Endothelial cell of umbilical vein (primary cell): ENCODE results near the gene PAX8. TPM values are rescaled to one million over a fixed set of nuclear protein-coding genes. Genes with fewer than 3 reads are reported as not detected.

Experiments
- BruUV-seq: library from RNA; stranded (reverse); fragments of 400-500 nt; replicated peaks from 2 replicates; lab custom pipeline; 2021; lab: Mats Ljungman, UMichigan
- CTCF ChIA-PET: fragments of 300-600, 350-600 bp; sonication (Branson Sonifier 250); formaldehyde crosslinking; loops from one replicate; lab custom pipeline; 2021; ENCODE audit warnings: antibody characterized with exemption, inconsistent platforms; lab: Charles Lee
- POLR2A ChIA-PET: fragments of 300-600, 350-600 bp; sonication (Branson Sonifier 250); formaldehyde crosslinking; loops from one replicate; lab custom pipeline; 2021; ENCODE audit warnings: antibody characterized with exemption, inconsistent platforms; lab: Charles Lee
- DNase-seq: peaks from one replicate; pipeline ENCODE4 v3.0.0-alpha.2; 2011; ENCODE audit warnings: low read depth, low spot score
- FAIRE-seq: peaks from 2 replicates; lab custom pipeline; 2011; peaks lifted over from hg19 to GRCh38; lab: Jason Lieb, UNC
- H2AFZ ChIP-seq: 2 replicates; pipeline ENCODE4 v1.6.0; 2012; ENCODE audit warnings: low read depth, low read length, control low read depth, inconsistent platforms
- H3K27ac ChIP-seq: 2 replicates; pipeline ENCODE4 v1.5.1; 2011; ENCODE audit warnings: low read depth, mild to moderate bottlenecking, control low read depth, low read length, moderate library complexity; ENCODE audit not compliant: insufficient read depth
- H3K27me3 ChIP-seq, 2 experiments: 2 replicates each; pipeline versions ENCODE4 v1.6.0 to v1.6.1; 2011; ENCODE audit warnings: low read length in 2 of 2, mixed read lengths in 1 of 2; ENCODE audit not compliant: control insufficient read depth in 2 of 2, insufficient read depth in 2 of 2
- H3K36me3 ChIP-seq, 2 experiments: 2 replicates in 1 of 2; 3 replicates in 1 of 2; pipeline ENCODE4 v1.5.1; 2011; ENCODE audit warnings: low read length in 2 of 2, mild to moderate bottlenecking in 1 of 2, moderate library complexity in 1 of 2; ENCODE audit not compliant: control insufficient read depth in 2 of 2, insufficient read depth in 2 of 2; ENCODE audit errors: extremely low read depth in 1 of 2
- H3K4me1 ChIP-seq: 3 replicates; pipeline ENCODE4 v1.5.1; 2011; ENCODE audit warnings: mild to moderate bottlenecking, low read length; ENCODE audit not compliant: control insufficient read depth, insufficient read depth; ENCODE audit errors: extremely low read depth
- H3K4me2 ChIP-seq: 2 replicates; pipeline ENCODE4 v1.6.1; 2011; ENCODE audit warnings: low read length, control low read depth, mixed read lengths; ENCODE audit not compliant: insufficient read depth
- H3K4me3 ChIP-seq, 3 experiments: fragments of 200-600 bp in 1 of 3; sonication (generic), shearing (Covaris generic) in 1 of 3; replicated peaks in 1 of 3; 2 replicates each; pipeline ENCODE4 v1.5.1; 2011 to 2016; ENCODE audit warnings: control low read depth in 3 of 3, low read length in 3 of 3, mild to moderate bottlenecking in 2 of 3, inconsistent platforms in 1 of 3, low read depth in 1 of 3, moderate library complexity in 1 of 3; ENCODE audit not compliant: insufficient read depth in 1 of 3
- H3K79me2 ChIP-seq: 2 replicates; pipeline ENCODE4 v1.6.0; 2012; ENCODE audit warnings: low read length, inconsistent platforms; ENCODE audit not compliant: control insufficient read depth, insufficient read depth
- H3K9ac ChIP-seq: replicated peaks from 2 replicates; pipeline ENCODE3; 2011; ENCODE audit warnings: low read length, control low read depth; ENCODE audit not compliant: insufficient read depth; ENCODE audit errors: extremely low read depth
- H3K9me1 ChIP-seq: replicated peaks from 3 replicates; pipeline ENCODE4 v1.6.0; 2011; ENCODE audit warnings: mild to moderate bottlenecking, low read length; ENCODE audit not compliant: control insufficient read depth, insufficient read depth; ENCODE audit errors: extremely low read depth
- H3K9me3 ChIP-seq: replicated peaks from 2 replicates; pipeline ENCODE4 v1.5.1; 2012; ENCODE audit warnings: low read length, inconsistent platforms; ENCODE audit not compliant: control insufficient read depth, insufficient read depth
- H4K20me1 ChIP-seq: replicated peaks from 2 replicates; pipeline ENCODE3; 2011; ENCODE audit warnings: mild to moderate bottlenecking, low read length; ENCODE audit not compliant: control insufficient read depth, insufficient read depth; ENCODE audit errors: extremely low read depth
- GATA2 ChIP-seq: IDR thresholded peaks from 2 replicates; pipeline ENCODE4 v1.7.0; 2011; ENCODE audit warnings: low read depth, mild to moderate bottlenecking, moderate library complexity, mixed read lengths, low read length; ENCODE audit not compliant: insufficient read length, insufficient read depth
- JUN ChIP-seq: IDR thresholded peaks from 2 replicates; pipeline ENCODE4 v1.6.1; 2011; ENCODE audit warnings: borderline replicate concordance, low read depth; ENCODE audit not compliant: insufficient read length, insufficient read depth
- MYC ChIP-seq: IDR thresholded peaks from one replicate; pipeline ENCODE4 v1.6.1; 2011; ENCODE audit warnings: mild to moderate bottlenecking, low read depth, low read length
- POLR2A ChIP-seq: IDR thresholded peaks from 2 replicates; pipeline ENCODE4 v1.6.1; 2012; ENCODE audit warnings: low read depth, mild to moderate bottlenecking, control low read depth, low read length
- POLR2AphosphoS5 ChIP-seq: IDR thresholded peaks from 2 replicates; pipeline ENCODE4 v1.6.1; 2012; ENCODE audit warnings: low read depth, mild to moderate bottlenecking, control low read depth, low read length, moderate library complexity; ENCODE audit not compliant: insufficient read depth
- dilution Hi-C: fragments of 300-500 bp; cut with MboI; formaldehyde crosslinking; loops from one replicate; pipeline ENCODE4 v1.15.0; 2019; ENCODE audit warnings: low sequenced_read_pairs; ENCODE audit not compliant: extremely low pct_ligation_motif_present
- intact Hi-C: fragments of 100-400 bp; cut with micrococcal nuclease; formaldehyde crosslinking; loops from one replicate; pipeline ENCODE4 v1.10.0; 2022
- polyA plus RNA-seq, 4 experiments: library from polyadenylated mRNA; depleted of rRNA in 3 of 4; stranded (reverse) in 3 of 4; unstranded in 1 of 4; fragments of >200 nt; gene quantifications; 2 replicates each; pipeline versions ENCODE4 v1.2.1 to v1.2.3, GENCODE V29; 2011 to 2012; ENCODE audit warnings: missing spikeins in 1 of 4
- total RNA-seq: library from RNA; stranded (reverse); gene quantifications from 2 replicates; pipeline ENCODE4 v1.2.3, GENCODE V29; 2021
- TF ChIP-seq, protein P1 (sequence below): IDR thresholded peaks from 2 replicates; pipeline ENCODE4 v1.6.1; 2011; ENCODE audit not compliant: insufficient read depth, insufficient read length

Gene PAX8
- total and polyA plus RNA-seq, 2 donors (not counting 3 experiments of a cell fraction or from before 2014, with no cell fraction given) = 0.22 to 0.62 TPM

DNA sequence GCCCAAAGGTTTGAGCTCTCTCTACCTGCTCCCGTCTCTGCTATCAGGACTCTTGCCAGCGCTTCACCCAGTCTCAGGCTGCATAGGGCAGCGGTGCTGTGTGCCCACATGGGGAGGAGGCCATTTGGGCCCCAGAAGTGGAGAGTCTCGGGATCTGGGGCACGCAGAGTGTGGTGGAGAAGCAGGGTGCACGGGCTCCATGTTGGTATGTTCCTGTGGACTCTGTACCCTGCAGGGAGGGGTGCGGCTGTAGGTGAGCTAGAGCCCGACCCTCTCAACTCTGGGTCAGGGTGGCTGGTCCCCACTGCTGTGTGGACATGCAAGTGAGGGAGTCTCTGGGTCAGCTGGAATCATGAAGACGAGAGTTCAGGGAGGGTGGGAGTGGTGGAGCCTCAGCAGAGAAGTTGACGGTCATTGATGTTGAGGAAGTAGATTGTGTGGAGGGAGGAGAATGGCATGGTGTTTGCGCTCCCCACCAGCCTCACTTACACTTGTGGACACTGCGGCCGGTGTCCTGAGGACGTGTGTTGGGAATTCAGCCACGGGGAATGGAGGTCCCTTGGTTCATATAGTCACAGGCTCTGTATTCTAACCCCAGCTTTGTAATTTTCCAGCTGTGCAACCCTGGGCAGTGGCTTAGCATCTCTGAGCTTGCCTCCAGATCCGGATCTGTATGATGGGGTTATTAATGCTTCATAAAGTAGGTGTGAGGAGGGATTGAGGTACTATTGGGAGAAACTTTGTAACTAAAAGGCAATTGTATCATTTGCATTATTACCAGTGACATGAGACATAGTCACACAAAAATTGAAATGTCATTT lies 105.8 kb downstream of the PAX8 start:
- Histone ChIP-seq H3K9me1 (no peaks in the 10 kb centered on the region), H3K79me2 (no peaks in the 10 kb centered on the region), H3K4me1 (no peaks in the 10 kb centered on the region), H3K27me3 (peaks cover 0 to 7% of the 10 kb centered on the region in 2 experiments), H3K9ac (no peak overlapping the region), H3K36me3 (no peaks in the 10 kb centered on the region), H3K4me3 (no peak overlapping the region), H2AFZ (no peak overlapping the region), H3K27ac (no peak overlapping the region), H3K9me3 (no peaks in the 10 kb centered on the region), H3K4me2 (no peak overlapping the region), H4K20me1 (no peaks in the 10 kb centered on the region)
- DNase-seq (no peak), FAIRE-seq (no peak)
- TF ChIP-seq JUN = no peak
- TF ChIP-seq POLR2AphosphoS5 = no peak
- no peak for TF ChIP-seq MYC
- no peak for TF ChIP-seq POLR2A
- TF ChIP-seq, protein P1, sequence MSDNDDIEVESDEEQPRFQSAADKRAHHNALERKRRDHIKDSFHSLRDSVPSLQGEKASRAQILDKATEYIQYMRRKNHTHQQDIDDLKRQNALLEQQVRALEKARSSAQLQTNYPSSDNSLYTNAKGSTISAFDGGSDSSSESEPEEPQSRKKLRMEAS = no peak
- no peak for TF ChIP-seq GATA2
- intact Hi-C loops (no loop called here), dilution Hi-C loops (no loop called here)
- CTCF ChIA-PET = interaction anchor here (0.9 to 1.4 kb wide), 2 partner anchors 26 to 35 kb away, joined by 4 to 6 read pairs; no protein-coding TSS in a partner anchor
- BruUV-seq = no TSS peak
- POLR2A ChIA-PET = no interaction called here
